Endothelial cell of umbilical vein (primary cell): ENCODE measurements around the gene INTS4. TPM values are rescaled to one million over a fixed set of nuclear protein-coding genes. Genes with fewer than 3 reads are reported as not detected.
A peak's percentile ranks its signal among the peaks of the same experiment; 100 is the strongest.
"Not testable (repeated sequence)": the region's sequence is repeated elsewhere in the genome, so short reads cannot be mapped to it uniquely, and the experiment has no call there.

ENCODE experiments used
- BruUV-seq: library from RNA; stranded (reverse); fragments of 400-500 nt; replicated peaks from 2 replicates; lab custom pipeline; 2021; lab: Mats Ljungman, UMichigan
- CTCF ChIA-PET: fragments of 300-600, 350-600 bp; sonication (Branson Sonifier 250); formaldehyde crosslinking; loops from one replicate; lab custom pipeline; 2021; ENCODE audit warnings: antibody characterized with exemption, inconsistent platforms; lab: Charles Lee
- POLR2A ChIA-PET: fragments of 300-600, 350-600 bp; sonication (Branson Sonifier 250); formaldehyde crosslinking; loops from one replicate; lab custom pipeline; 2021; ENCODE audit warnings: antibody characterized with exemption, inconsistent platforms; lab: Charles Lee
- DNase-seq: peaks from one replicate; pipeline ENCODE4 v3.0.0-alpha.2; 2011; ENCODE audit warnings: low read depth, low spot score
- FAIRE-seq: peaks from 2 replicates; lab custom pipeline; 2011; peaks lifted over from hg19 to GRCh38; lab: Jason Lieb, UNC
- H2AFZ ChIP-seq: 2 replicates; pipeline ENCODE4 v1.6.0; 2012; ENCODE audit warnings: low read depth, low read length, control low read depth, inconsistent platforms
- H3K27ac ChIP-seq: 2 replicates; pipeline ENCODE4 v1.5.1; 2011; ENCODE audit warnings: low read depth, mild to moderate bottlenecking, control low read depth, low read length, moderate library complexity; ENCODE audit not compliant: insufficient read depth
- H3K27me3 ChIP-seq, 2 experiments: 2 replicates each; pipeline versions ENCODE4 v1.6.0 to v1.6.1; 2011; ENCODE audit warnings: low read length in 2 of 2, mixed read lengths in 1 of 2; ENCODE audit not compliant: control insufficient read depth in 2 of 2, insufficient read depth in 2 of 2
- H3K36me3 ChIP-seq, 2 experiments: 2 replicates in 1 of 2; 3 replicates in 1 of 2; pipeline ENCODE4 v1.5.1; 2011; ENCODE audit warnings: low read length in 2 of 2, mild to moderate bottlenecking in 1 of 2, moderate library complexity in 1 of 2; ENCODE audit not compliant: control insufficient read depth in 2 of 2, insufficient read depth in 2 of 2; ENCODE audit errors: extremely low read depth in 1 of 2
- H3K4me1 ChIP-seq: 3 replicates; pipeline ENCODE4 v1.5.1; 2011; ENCODE audit warnings: mild to moderate bottlenecking, low read length; ENCODE audit not compliant: control insufficient read depth, insufficient read depth; ENCODE audit errors: extremely low read depth
- H3K4me2 ChIP-seq: 2 replicates; pipeline ENCODE4 v1.6.1; 2011; ENCODE audit warnings: low read length, control low read depth, mixed read lengths; ENCODE audit not compliant: insufficient read depth
- H3K4me3 ChIP-seq, 3 experiments: fragments of 200-600 bp in 1 of 3; sonication (generic), shearing (Covaris generic) in 1 of 3; replicated peaks in 1 of 3; 2 replicates each; pipeline ENCODE4 v1.5.1; 2011 to 2016; ENCODE audit warnings: control low read depth in 3 of 3, low read length in 3 of 3, mild to moderate bottlenecking in 2 of 3, inconsistent platforms in 1 of 3, low read depth in 1 of 3, moderate library complexity in 1 of 3; ENCODE audit not compliant: insufficient read depth in 1 of 3
- H3K79me2 ChIP-seq: 2 replicates; pipeline ENCODE4 v1.6.0; 2012; ENCODE audit warnings: low read length, inconsistent platforms; ENCODE audit not compliant: control insufficient read depth, insufficient read depth
- H3K9ac ChIP-seq: replicated peaks from 2 replicates; pipeline ENCODE3; 2011; ENCODE audit warnings: low read length, control low read depth; ENCODE audit not compliant: insufficient read depth; ENCODE audit errors: extremely low read depth
- H3K9me1 ChIP-seq: replicated peaks from 3 replicates; pipeline ENCODE4 v1.6.0; 2011; ENCODE audit warnings: mild to moderate bottlenecking, low read length; ENCODE audit not compliant: control insufficient read depth, insufficient read depth; ENCODE audit errors: extremely low read depth
- H3K9me3 ChIP-seq: replicated peaks from 2 replicates; pipeline ENCODE4 v1.5.1; 2012; ENCODE audit warnings: low read length, inconsistent platforms; ENCODE audit not compliant: control insufficient read depth, insufficient read depth
- H4K20me1 ChIP-seq: replicated peaks from 2 replicates; pipeline ENCODE3; 2011; ENCODE audit warnings: mild to moderate bottlenecking, low read length; ENCODE audit not compliant: control insufficient read depth, insufficient read depth; ENCODE audit errors: extremely low read depth
- FOS ChIP-seq: IDR thresholded peaks from 2 replicates; pipeline ENCODE4 v1.6.1; 2011; ENCODE audit warnings: mild to moderate bottlenecking, low read length, moderate library complexity, borderline replicate concordance; ENCODE audit not compliant: insufficient read depth
- POLR2A ChIP-seq: IDR thresholded peaks from 2 replicates; pipeline ENCODE4 v1.6.1; 2012; ENCODE audit warnings: low read depth, mild to moderate bottlenecking, control low read depth, low read length
- POLR2AphosphoS5 ChIP-seq: IDR thresholded peaks from 2 replicates; pipeline ENCODE4 v1.6.1; 2012; ENCODE audit warnings: low read depth, mild to moderate bottlenecking, control low read depth, low read length, moderate library complexity; ENCODE audit not compliant: insufficient read depth
- dilution Hi-C: fragments of 300-500 bp; cut with MboI; formaldehyde crosslinking; loops from one replicate; pipeline ENCODE4 v1.15.0; 2019; ENCODE audit warnings: low sequenced_read_pairs; ENCODE audit not compliant: extremely low pct_ligation_motif_present
- intact Hi-C: fragments of 100-400 bp; cut with micrococcal nuclease; formaldehyde crosslinking; loops from one replicate; pipeline ENCODE4 v1.10.0; 2022
- polyA plus RNA-seq, 4 experiments: library from polyadenylated mRNA; depleted of rRNA in 3 of 4; stranded (reverse) in 3 of 4; unstranded in 1 of 4; fragments of >200 nt; gene quantifications; 2 replicates each; pipeline versions ENCODE4 v1.2.1 to v1.2.3, GENCODE V29; 2011 to 2012; ENCODE audit warnings: missing spikeins in 1 of 4
- total RNA-seq: library from RNA; stranded (reverse); gene quantifications from 2 replicates; pipeline ENCODE4 v1.2.3, GENCODE V29; 2021

Gene INTS4
- total and polyA plus RNA-seq, 2 donors (not counting 3 experiments of a cell fraction or from before 2014, with no cell fraction given): 29.2 to 37.8 TPM

DNA sequence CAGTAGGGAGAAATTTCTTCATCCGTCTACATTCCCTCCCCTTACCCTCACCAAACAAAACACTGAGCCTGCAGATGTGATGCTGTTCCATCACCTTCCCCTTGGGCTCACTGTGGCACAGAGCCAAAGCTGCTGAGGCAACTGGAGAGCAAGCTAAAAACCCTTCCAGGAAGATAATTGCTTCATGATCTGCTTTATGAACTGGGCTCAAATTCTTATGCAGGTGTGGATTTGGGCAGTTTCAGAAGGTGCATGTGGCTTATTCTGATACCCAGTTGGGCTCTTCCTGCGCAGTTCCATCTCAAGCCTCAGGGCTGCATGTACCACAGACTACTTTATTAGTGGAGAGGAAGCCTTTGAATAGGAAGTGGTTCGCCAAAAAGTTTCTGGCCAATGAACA is 115.2 kb downstream of the INTS4 start:
- Histone ChIP-seq H3K4me2 (no peak overlapping the region), H2AFZ (no peak overlapping the region), H3K4me3 (no peak overlapping the region), H3K4me1 (no peaks in the 10 kb centered on the region), H3K36me3 (peaks cover 10 to 14% of the 10 kb centered on the region in 2 experiments), H3K27ac (no peak overlapping the region), H3K9ac (no peak overlapping the region), H4K20me1 (no peaks in the 10 kb centered on the region), H3K27me3 (no peaks in the 10 kb centered on the region), H3K79me2 (no peaks in the 10 kb centered on the region), H3K9me1 (no peaks in the 10 kb centered on the region), H3K9me3 (no peaks in the 10 kb centered on the region)
- TF ChIP-seq POLR2A: no peak
- no peak for TF ChIP-seq POLR2AphosphoS5
- DNase-seq: no peak
- intact Hi-C loops: no loop called here
- no TSS peak for BruUV-seq
- dilution Hi-C loops: no loop called here
- FAIRE-seq: no peak
- POLR2A ChIA-PET: no interaction called here
- CTCF ChIA-PET: interaction anchor here (0.9 kb wide), 1 partner anchor 103 kb away, joined by 3 read pairs; no protein-coding TSS in a partner anchor

- CTCF ChIA-PET: interaction anchor here (0.7 to 2.0 kb wide), 5 partner anchors 11 to 102 kb away, joined by 3 to 5 read pairs (median 4); no protein-coding TSS in a partner anchor
- intact Hi-C loops: not testable (repeated sequence)
- peak; percentile 47 for TF ChIP-seq FOS
Observed at GRCh38 chr11:77878247-77878646, 116.2 kb downstream of the INTS4 start.

More at GRCh38 chr11:77878247-77878646, 116.2 kb downstream of the INTS4 start:
- H3K9me1 ChIP-seq, H2AFZ ChIP-seq, dilution Hi-C loops, H3K27ac ChIP-seq, H3K79me2 ChIP-seq, H4K20me1 ChIP-seq, H3K4me1 ChIP-seq, POLR2A ChIA-PET, H3K4me3 ChIP-seq, BruUV-seq, H3K27me3 ChIP-seq, H3K9ac ChIP-seq, H3K4me2 ChIP-seq, H3K9me3 ChIP-seq: not testable (repeated sequence)
- DNase-seq: peak; percentile 6
- peaks cover 7 to 11% of the 10 kb centered on the region in 2 experiments for H3K36me3 ChIP-seq
- peak; percentile 63 for FAIRE-seq
